ENCODE measurements around the gene RGS16.
"Not testable (repeated sequence)": the region's sequence is repeated elsewhere in the genome, so short reads cannot be mapped to it uniquely, and the experiment has no call there.

The RGS16 gene

GRCh38 chr1:182604175-182605164 lies at the start of gene RGS16:
TSS of gene RGS16 (minus strand) at chr1:182604389. CDS start at chr1:182604259, 130 bp downstream.
- DNase-seq = peak; percentile 95

GRCh38 chr1:182653986-182654385 lies 49.8 kb upstream of the RGS16 start:
- no peak for DNase-seq

- no peak for DNase-seq
Observed at GRCh38 chr1:182652933-182653332, 48.7 kb upstream of the RGS16 start.

- no peak for DNase-seq
Observed at GRCh38 chr1:182651339-182651724, 47.1 kb upstream of the RGS16 start.

GRCh38 chr1:182650678-182651338 lies 46.6 kb upstream of the RGS16 start:
- no peak for DNase-seq

GRCh38 chr1:182649041-182649440 lies 44.9 kb upstream of the RGS16 start:
- no peak for DNase-seq

- DNase-seq = no peak
Observed at GRCh38 chr1:182646739-182647138, 42.5 kb upstream of the RGS16 start.

- no peak for DNase-seq
Observed at GRCh38 chr1:182644886-182645285, 40.7 kb upstream of the RGS16 start.

- DNase-seq = no peak
Observed at GRCh38 chr1:182643699-182644098, 39.5 kb upstream of the RGS16 start.

GRCh38 chr1:182642461-182642860 lies 38.3 kb upstream of the RGS16 start:
- DNase-seq = no peak

GRCh38 chr1:182641561-182641960 lies 37.4 kb upstream of the RGS16 start:
- DNase-seq = no peak

GRCh38 chr1:182639330-182639729 lies 35.1 kb upstream of the RGS16 start:
- DNase-seq = no peak

- no peak for DNase-seq
Observed at GRCh38 chr1:182637769-182638168, 33.6 kb upstream of the RGS16 start.

- no peak for DNase-seq
Observed at GRCh38 chr1:182635871-182636270, 31.7 kb upstream of the RGS16 start.

GRCh38 chr1:182634306-182635072 lies 30.3 kb upstream of the RGS16 start:
- DNase-seq = peak; percentile 56

GRCh38 chr1:182633657-182634281 lies 29.6 kb upstream of the RGS16 start:
- DNase-seq = peak; percentile 80

- no peak for DNase-seq
Observed at GRCh38 chr1:182633031-182633430, 28.8 kb upstream of the RGS16 start.

- DNase-seq = not testable (repeated sequence)
Observed at GRCh38 chr1:182632441-182632857, 28.3 kb upstream of the RGS16 start.

- no peak for DNase-seq
Observed at GRCh38 chr1:182631954-182632353, 27.8 kb upstream of the RGS16 start.

- no peak for DNase-seq
Observed at GRCh38 chr1:182631053-182631677, 27.0 kb upstream of the RGS16 start.

GRCh38 chr1:182630586-182630985 lies 26.4 kb upstream of the RGS16 start:
- no peak for DNase-seq

- DNase-seq = no peak
Observed at GRCh38 chr1:182629499-182630096, 25.4 kb upstream of the RGS16 start.
